ENCODE data around the gene TRMT1L.

The TRMT1L gene

GRCh38 chr1:185073725-185074124 is 83.0 kb downstream of the TRMT1L start:
- no peak overlapping the region for H3K9ac ChIP-seq
- no peak overlapping the region for H3K4me2 ChIP-seq
- no peak overlapping the region for H2AFZ ChIP-seq (ENCODE audit: low read depth)
- no peak overlapping the region for H3K4me3 ChIP-seq (IDR thresholded peaks at IDR 0.05; ENCODE audit: insufficient read depth, low read depth, low read length)
- no peaks in the 10 kb centered on the region for H3K4me1 ChIP-seq (ENCODE audit: low read depth, poor library complexity, severe bottlenecking)
- H4K20me1 ChIP-seq (ENCODE audit: insufficient read depth): no peaks in the 10 kb centered on the region
- no peaks in the 10 kb centered on the region for H3K27me3 ChIP-seq (ENCODE audit: insufficient read depth, low read depth)
- H3K79me2 ChIP-seq (ENCODE audit: insufficient read depth, low read depth): peaks cover 20% of the 10 kb centered on the region; the same call in 1 of the 2 replicates
- H3K36me3 ChIP-seq (ENCODE audit: insufficient read depth): no peaks in the 10 kb centered on the region
- H3K27ac ChIP-seq: no peak overlapping the region
- no peak for TF ChIP-seq CTCF (conservative IDR thresholded peaks at IDR 0.05; ENCODE audit: low read depth, low read length)

- Histone ChIP-seq H3K9ac (no peak overlapping the region), H3K4me3 (IDR thresholded peaks at IDR 0.05; ENCODE audit: insufficient read depth, low read depth, low read length) (no peak overlapping the region), H3K4me1 (ENCODE audit: low read depth, poor library complexity, severe bottlenecking) (no peaks in the 10 kb centered on the region), H3K27me3 (ENCODE audit: insufficient read depth, low read depth) (no peaks in the 10 kb centered on the region), H3K4me2 (no peak overlapping the region), H4K20me1 (ENCODE audit: insufficient read depth) (no peaks in the 10 kb centered on the region), H3K36me3 (ENCODE audit: insufficient read depth) (no peaks in the 10 kb centered on the region), H3K27ac (no peak overlapping the region), H3K79me2 (ENCODE audit: insufficient read depth, low read depth) (peaks cover 15% of the 10 kb centered on the region; the same call in 1 of the 2 replicates), H2AFZ (ENCODE audit: low read depth) (no peak overlapping the region)
- no peak for TF ChIP-seq CTCF (conservative IDR thresholded peaks at IDR 0.05; ENCODE audit: low read depth, low read length)
Measured at GRCh38 chr1:185070051-185070450, 86.7 kb downstream of the TRMT1L start.

- Histone ChIP-seq H3K4me3 (IDR thresholded peaks at IDR 0.05; ENCODE audit: insufficient read depth, low read depth, low read length) (no peak overlapping the region), H3K4me1 (ENCODE audit: low read depth, poor library complexity, severe bottlenecking) (no peaks in the 10 kb centered on the region), H2AFZ (ENCODE audit: low read depth) (no peak overlapping the region), H3K79me2 (ENCODE audit: insufficient read depth, low read depth) (peaks cover 21% of the 10 kb centered on the region; the same call in 1 of the 2 replicates), H3K4me2 (no peak overlapping the region), H4K20me1 (ENCODE audit: insufficient read depth) (no peaks in the 10 kb centered on the region), H3K36me3 (ENCODE audit: insufficient read depth) (no peaks in the 10 kb centered on the region), H3K27ac (no peak overlapping the region), H3K27me3 (ENCODE audit: insufficient read depth, low read depth) (no peaks in the 10 kb centered on the region), H3K9ac (no peak overlapping the region)
- no peak for TF ChIP-seq CTCF (conservative IDR thresholded peaks at IDR 0.05; ENCODE audit: low read depth, low read length)
Measured at GRCh38 chr1:185069202-185069772, 87.5 kb downstream of the TRMT1L start.

GRCh38 chr1:185068341-185068740 is 88.4 kb downstream of the TRMT1L start:
- Histone ChIP-seq H3K27ac (no peak overlapping the region), H4K20me1 (ENCODE audit: insufficient read depth) (no peaks in the 10 kb centered on the region), H3K36me3 (ENCODE audit: insufficient read depth) (no peaks in the 10 kb centered on the region), H3K4me1 (ENCODE audit: low read depth, poor library complexity, severe bottlenecking) (no peaks in the 10 kb centered on the region), H3K27me3 (ENCODE audit: insufficient read depth, low read depth) (no peaks in the 10 kb centered on the region), H2AFZ (ENCODE audit: low read depth) (no peak overlapping the region), H3K9ac (no peak overlapping the region), H3K79me2 (ENCODE audit: insufficient read depth, low read depth) (peaks cover 25% of the 10 kb centered on the region; the same call in 1 of the 2 replicates), H3K4me3 (IDR thresholded peaks at IDR 0.05; ENCODE audit: insufficient read depth, low read depth, low read length) (no peak overlapping the region), H3K4me2 (no peak overlapping the region)
- TF ChIP-seq CTCF (conservative IDR thresholded peaks at IDR 0.05; ENCODE audit: low read depth, low read length): no peak

Data from KMS-11 (cell line).